Uterus (tissue), 4 donors: ENCODE measurements around the gene RAPGEF3. TPM values are rescaled to one million over a fixed set of nuclear protein-coding genes. Genes with fewer than 3 reads are reported as not detected.

Experiments used
- DNase-seq, 2 donors: peaks; one replicate each; pipeline ENCODE4 v3.0.0-alpha.2; 2019 to 2020
- H3K27ac ChIP-seq, 2 donors: fragments of 200-600 bp; sonication (generic); 1 replicate in 1 of 2; 2 replicates in 1 of 2; pipeline ENCODE4 v1.5.1; 2016 to 2018
- H3K27me3 ChIP-seq, 2 donors: fragments of 200-600 bp; sonication (generic); one replicate each; pipeline ENCODE4 v1.5.1; 2018 to 2019; ENCODE audit warnings: control low read depth in 1 of 2
- H3K36me3 ChIP-seq, 2 donors: fragments of 200-600 bp; sonication (generic); one replicate each; pipeline ENCODE4 v1.5.1; 2019; ENCODE audit warnings: control low read depth in 1 of 2
- H3K4me1 ChIP-seq, 2 donors: fragments of 200-600 bp; sonication (generic); one replicate each; pipeline ENCODE4 v1.5.1; 2018 to 2019; ENCODE audit warnings: control low read depth in 1 of 2
- H3K4me3 ChIP-seq, 2 donors: fragments of 200-600 bp; sonication (generic); 1 replicate in 1 of 2; 2 replicates in 1 of 2; pipeline ENCODE4 v1.5.1; 2018 to 2019; ENCODE audit warnings: mild to moderate bottlenecking in 1 of 2
- H3K9me3 ChIP-seq, 2 donors: fragments of 200-600 bp; sonication (generic); one replicate each; pipeline ENCODE4 v1.5.1; 2019; ENCODE audit warnings: control low read depth in 1 of 2
- CTCF ChIP-seq, 4 experiments: fragments of 200-600 bp in 2 of 4; fragments of 450-650 bp in 2 of 4; sonication (generic) in 2 of 4; IDR thresholded peaks; one replicate each; pipeline ENCODE4 v1.5.1; 2016 to 2019; ENCODE audit warnings: antibody characterized with exemption in 4 of 4, mild to moderate bottlenecking in 2 of 4, moderate library complexity in 1 of 4
- POLR2A ChIP-seq, 2 donors: fragments of 450-650 bp; IDR thresholded peaks; one replicate each; pipeline ENCODE4 v1.6.1; 2016; ENCODE audit warnings: antibody characterized with exemption in 2 of 2, mild to moderate bottlenecking in 1 of 2, moderate library complexity in 1 of 2
- intact Hi-C: fragments of 100-400 bp; cut with DNase I; formaldehyde crosslinking; loops from one replicate; pipeline ENCODE4 v1.15.1; 2023; ENCODE audit warnings: low total_unique reads
- total RNA-seq, 4 donors: library from RNA; depleted of rRNA in 3 of 4; stranded (reverse); fragments of >200 nt in 3 of 4; gene quantifications; one replicate each; pipeline versions ENCODE4 v1.1.0 to v1.2.4, GENCODE V29; 2014 to 2023
- donor health status: DM: yes; HTN: yes; CAD: no.

RAPGEF3 gene
- total RNA-seq, 4 donors from 2014 or later, result 13.5 to 105 (median 48.7) TPM

- TF ChIP-seq POLR2A (IDR thresholded peaks at IDR 0.05), result no peak
- no peak for TF ChIP-seq CTCF (IDR thresholded peaks at IDR 0.05)
- no peaks in the 10 kb centered on the region for H3K36me3 ChIP-seq
- H3K4me1 ChIP-seq, result peaks cover 3 to 5% of the 10 kb centered on the region in 2 donors
- DNase-seq, result peak; percentile 44 to 54
- peak overlapping the region in 1 of 2 donors; percentile 20 for H3K4me3 ChIP-seq
- H3K27me3 ChIP-seq, result no peaks in the 10 kb centered on the region
- peak overlapping the region; percentile 86 to 93 for H3K27ac ChIP-seq
- intact Hi-C loops, result loop anchor here (5.0 to 10.0 kb wide), 2 partner anchors 61 to 119 kb away; no protein-coding TSS in a partner anchor
- H3K9me3 ChIP-seq, result no peaks in the 10 kb centered on the region
Measured at GRCh38 chr12:47715877-47716548, 42.7 kb downstream of the RAPGEF3 start.

- TF ChIP-seq POLR2A (IDR thresholded peaks at IDR 0.05), result no peak
- peak; percentile 69 to 91 (median 80) for TF ChIP-seq CTCF (IDR thresholded peaks at IDR 0.05)
- Histone ChIP-seq H3K4me1 (peaks cover 3 to 5% of the 10 kb centered on the region in 2 donors), H3K27ac (peak overlapping the region; percentile 86 to 93), H3K9me3 (no peaks in the 10 kb centered on the region), H3K4me3 (peak overlapping the region in 1 of 2 donors; percentile 20), H3K27me3 (no peaks in the 10 kb centered on the region), H3K36me3 (no peaks in the 10 kb centered on the region)
- intact Hi-C loops, result loop anchor here (5.0 to 10.0 kb wide), 2 partner anchors 62 to 119 kb away; no protein-coding TSS in a partner anchor
- peak; percentile 83 to 87 for DNase-seq
Measured at GRCh38 chr12:47715393-47715876, 43.2 kb downstream of the RAPGEF3 start.

- intact Hi-C loops, result loop anchor here (5.0 to 10.0 kb wide), 2 partner anchors 62 to 120 kb away; no protein-coding TSS in a partner anchor
- Histone ChIP-seq H3K27me3 (no peaks in the 10 kb centered on the region), H3K27ac (peak overlapping the region; percentile 86 to 93), H3K9me3 (no peaks in the 10 kb centered on the region), H3K4me1 (peaks cover 3 to 5% of the 10 kb centered on the region in 2 donors), H3K36me3 (no peaks in the 10 kb centered on the region), H3K4me3 (no peak overlapping the region)
- DNase-seq, result no peak
- TF ChIP-seq POLR2A (IDR thresholded peaks at IDR 0.05) (no peak), CTCF (IDR thresholded peaks at IDR 0.05) (no peak)
Measured at GRCh38 chr12:47714826-47715386, 43.8 kb downstream of the RAPGEF3 start.

GRCh38 chr12:47712171-47712570 lies 46.5 kb downstream of the RAPGEF3 start:
- Histone ChIP-seq H3K9me3 (no peaks in the 10 kb centered on the region), H3K36me3 (no peaks in the 10 kb centered on the region), H3K27ac (no peak overlapping the region), H3K4me3 (no peak overlapping the region), H3K27me3 (no peaks in the 10 kb centered on the region), H3K4me1 (no peaks in the 10 kb centered on the region)
- no peak for DNase-seq
- TF ChIP-seq CTCF (IDR thresholded peaks at IDR 0.05), result no peak
- TF ChIP-seq POLR2A (IDR thresholded peaks at IDR 0.05), result no peak
- intact Hi-C loops, result loop anchor here (10.0 kb wide), 1 partner anchor 123 kb away; no protein-coding TSS in a partner anchor

GRCh38 chr12:47711448-47711847 lies 47.2 kb downstream of the RAPGEF3 start:
- Histone ChIP-seq H3K9me3 (no peaks in the 10 kb centered on the region), H3K4me3 (no peak overlapping the region), H3K36me3 (no peaks in the 10 kb centered on the region), H3K27ac (no peak overlapping the region), H3K4me1 (no peaks in the 10 kb centered on the region), H3K27me3 (no peaks in the 10 kb centered on the region)
- intact Hi-C loops, result loop anchor here (10.0 kb wide), 1 partner anchor 123 kb away; no protein-coding TSS in a partner anchor
- no peak for TF ChIP-seq CTCF (IDR thresholded peaks at IDR 0.05)
- no peak for TF ChIP-seq POLR2A (IDR thresholded peaks at IDR 0.05)
- no peak for DNase-seq
